ENCODE measurements around the gene CAPN8.

Gene CAPN8

DNA sequence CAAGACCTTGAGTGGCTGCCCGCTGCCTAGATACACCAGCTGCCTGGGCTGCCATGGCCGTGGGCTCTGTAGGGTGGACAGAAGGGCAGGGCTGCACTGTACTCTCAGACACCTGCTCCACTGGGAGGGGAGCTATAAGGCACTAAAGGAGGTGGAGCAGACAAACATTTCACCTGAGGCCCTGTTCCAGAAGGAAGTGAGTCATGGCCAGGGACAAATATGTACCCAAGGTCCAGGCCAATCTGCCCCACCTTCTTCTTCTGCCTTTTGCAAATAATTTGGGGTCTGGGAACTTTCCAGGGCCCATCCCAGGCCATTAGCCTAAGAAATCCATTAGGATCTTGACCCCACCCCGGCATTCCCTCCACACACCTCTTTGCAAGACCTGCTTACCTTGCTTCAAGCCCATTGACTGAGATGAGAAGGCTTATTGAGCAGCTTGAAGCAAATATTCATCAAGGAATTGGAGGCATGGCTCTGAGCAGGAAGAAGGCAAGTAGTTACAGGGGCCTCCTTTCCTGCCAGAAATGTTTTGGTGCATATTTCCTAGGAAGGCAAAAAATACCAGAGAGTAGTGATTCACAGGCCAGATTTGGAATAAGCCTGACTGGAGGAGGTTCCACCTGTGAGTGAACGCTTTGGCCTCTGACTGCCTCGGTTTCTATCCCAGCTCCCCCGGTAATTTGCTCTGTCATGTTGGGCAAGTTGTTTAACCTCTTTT, at the start of gene CAPN8:
Gene CAPN8 (minus strand): TSS at position 110 of the 721 bp plus-strand sequence. CDS start 55 bp downstream, at position 55.
- DNase-seq (ENCODE audit: low read depth in 2 of 2), result no peak

DNA sequence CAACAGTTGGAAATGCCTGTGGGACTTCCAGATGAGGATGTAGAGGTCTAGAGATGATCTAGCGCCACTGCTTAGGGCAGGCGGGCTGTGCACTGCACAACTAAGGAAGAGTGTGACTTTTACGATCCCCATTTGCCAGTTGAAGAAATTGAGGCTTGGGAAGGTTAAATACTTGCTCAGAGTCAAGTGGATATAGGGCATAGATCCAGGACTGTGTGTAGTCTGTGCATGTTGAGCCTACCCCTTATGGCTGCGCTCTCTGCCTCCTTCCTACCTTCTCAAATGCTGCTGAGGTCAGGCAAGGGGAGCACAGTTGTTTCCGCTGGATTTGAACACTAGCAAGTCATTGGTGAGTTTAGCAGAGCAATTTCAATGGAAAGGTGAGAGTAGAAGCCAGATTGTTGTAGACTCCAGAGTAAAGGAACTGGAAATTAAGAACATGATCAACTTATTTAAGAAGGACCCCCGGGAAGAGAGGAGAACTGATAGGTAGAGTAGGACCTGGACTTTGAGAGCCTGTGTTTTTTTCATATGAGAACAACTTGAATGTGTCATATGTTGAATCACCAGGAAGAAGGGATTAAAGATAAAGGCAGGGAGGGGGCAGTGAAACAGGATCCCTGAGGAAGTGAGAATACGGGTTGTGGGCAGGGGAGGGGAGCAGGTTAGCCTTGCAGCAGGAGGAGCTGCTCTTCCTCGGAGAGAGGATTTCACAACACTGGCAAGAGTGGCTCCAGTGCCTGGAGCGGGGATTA, 49.5 kb upstream of the CAPN8 start:
- no peak for DNase-seq (ENCODE audit: low read depth in 2 of 2)

DNA sequence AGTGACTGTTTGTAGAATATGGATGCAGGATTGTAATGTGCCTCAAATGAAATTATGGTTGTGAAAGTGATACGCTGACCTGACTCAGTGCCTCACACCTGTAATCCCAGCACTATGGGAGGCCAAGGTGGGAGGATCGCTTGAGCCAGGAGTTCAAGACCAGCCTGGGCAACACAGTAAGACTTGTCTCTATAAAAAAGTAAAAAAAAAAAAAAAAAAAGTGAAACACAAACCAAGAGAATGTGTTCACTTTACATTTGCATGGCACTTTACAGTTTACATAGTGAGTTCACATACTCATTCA, 48.9 kb upstream of the CAPN8 start:
- no peak for DNase-seq (ENCODE audit: low read depth in 2 of 2)

DNA sequence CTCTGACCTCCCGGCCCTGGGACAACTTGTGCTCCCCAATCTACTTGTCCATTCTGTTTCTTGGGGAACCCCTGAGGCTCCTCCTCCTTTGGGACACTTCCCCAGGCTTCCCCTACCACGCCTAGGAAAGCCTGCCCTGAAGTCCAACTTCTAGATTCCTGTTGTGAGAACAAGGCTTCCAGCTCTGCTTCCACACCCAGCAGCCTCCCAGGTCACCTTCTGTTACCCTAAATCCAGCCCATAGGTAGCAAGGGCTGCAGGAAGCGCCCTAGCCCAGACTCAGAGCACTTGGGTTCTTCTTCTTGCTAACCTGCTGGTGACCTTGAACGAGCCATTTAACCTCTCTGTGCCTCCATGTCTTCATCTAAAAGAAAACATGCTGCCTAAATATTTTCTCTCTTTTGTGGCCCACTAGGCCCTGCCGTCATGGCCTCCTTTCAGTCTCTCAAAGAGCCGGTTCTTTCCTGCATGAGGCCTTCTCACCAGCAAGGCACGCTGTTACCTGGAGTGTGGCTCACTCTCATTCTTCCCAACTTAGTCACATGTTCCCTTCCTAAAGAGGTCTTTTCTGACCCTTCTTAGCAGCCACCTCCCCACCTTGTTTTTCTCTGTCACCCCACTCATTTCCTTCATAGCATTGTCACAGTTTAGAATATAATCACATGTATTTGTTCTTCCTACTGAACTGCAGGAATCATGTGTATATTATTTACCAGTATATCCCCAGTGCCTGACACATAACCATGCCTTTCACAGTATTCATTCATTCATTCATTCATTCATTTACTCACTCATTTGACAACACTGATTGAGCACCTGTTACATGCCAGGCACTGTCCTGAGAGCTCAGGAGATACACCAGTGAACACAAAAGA, 48.3 kb upstream of the CAPN8 start:
- no peak for DNase-seq (ENCODE audit: low read depth in 2 of 2)

DNA sequence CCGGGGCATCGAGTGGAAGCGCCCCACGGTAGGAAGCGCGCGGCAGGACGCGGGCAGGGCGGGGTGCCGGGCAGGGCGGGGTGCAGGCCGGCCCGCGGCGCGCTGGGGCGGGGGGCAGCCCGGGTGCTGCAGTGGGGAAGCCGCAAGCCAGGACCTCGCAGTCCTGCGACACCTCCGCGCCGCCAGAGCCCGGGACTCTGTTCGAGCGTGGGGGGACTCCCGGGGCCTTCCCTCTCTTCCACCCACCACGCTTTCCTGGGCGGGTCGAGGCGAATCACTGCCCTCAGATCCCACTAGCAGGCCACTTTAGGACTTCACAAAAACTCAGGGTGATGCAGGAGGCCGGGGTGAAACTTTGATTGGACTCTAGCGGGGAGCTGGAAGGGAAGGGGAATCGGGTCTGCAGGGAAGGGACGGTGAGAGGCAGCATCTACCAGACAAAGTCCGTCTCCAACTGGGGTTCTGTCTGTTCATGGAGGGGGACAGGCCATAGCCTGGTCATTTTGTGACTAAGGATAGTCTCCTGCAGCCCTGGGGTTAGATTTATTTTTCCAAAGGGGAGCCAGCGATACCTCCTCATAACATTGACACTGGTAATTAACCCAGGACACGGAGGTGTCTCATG, 47.5 kb upstream of the CAPN8 start:
- peak in 1 of 2 donors; percentile 51 for DNase-seq (ENCODE audit: low read depth in 2 of 2)

DNA sequence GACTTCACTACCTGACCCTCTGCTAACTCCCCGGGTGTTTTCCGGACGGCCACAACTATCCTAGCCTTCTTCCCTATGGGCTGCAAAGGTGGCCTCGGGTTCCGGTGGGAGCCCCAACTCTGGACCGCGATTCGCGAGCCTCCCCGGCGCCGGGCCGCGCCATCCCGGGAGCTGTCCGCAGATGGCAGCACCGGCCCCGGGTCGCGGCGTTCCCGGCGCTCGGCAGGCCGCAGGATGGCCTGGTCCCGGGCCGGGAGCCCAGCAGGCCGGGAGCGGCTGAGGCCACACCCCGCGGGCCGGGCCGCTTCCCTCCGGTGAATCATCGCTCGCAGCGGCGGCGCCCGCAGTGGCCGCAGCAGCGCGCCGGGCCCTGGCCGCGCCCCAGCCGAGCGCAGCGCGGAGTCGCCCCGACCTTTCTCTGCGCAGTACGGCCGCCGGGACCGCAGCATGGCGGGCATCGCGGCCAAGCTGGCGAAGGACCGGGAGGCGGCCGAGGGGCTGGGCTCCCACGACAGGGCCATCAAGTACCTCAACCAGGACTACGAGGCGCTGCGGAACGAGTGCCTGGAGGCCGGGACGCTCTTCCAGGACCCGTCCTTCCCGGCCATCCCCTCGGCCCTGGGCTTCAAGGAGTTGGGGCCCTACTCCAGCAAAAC, 46.8 kb upstream of the CAPN8 start, which contains the start of gene CAPN2:
Gene CAPN2 (plus strand): TSS at position 346 of the 656 bp plus-strand sequence. CDS start 102 bp downstream, at position 448.
- peak in 1 of 2 donors; percentile 51 for DNase-seq (ENCODE audit: low read depth in 2 of 2)

DNA sequence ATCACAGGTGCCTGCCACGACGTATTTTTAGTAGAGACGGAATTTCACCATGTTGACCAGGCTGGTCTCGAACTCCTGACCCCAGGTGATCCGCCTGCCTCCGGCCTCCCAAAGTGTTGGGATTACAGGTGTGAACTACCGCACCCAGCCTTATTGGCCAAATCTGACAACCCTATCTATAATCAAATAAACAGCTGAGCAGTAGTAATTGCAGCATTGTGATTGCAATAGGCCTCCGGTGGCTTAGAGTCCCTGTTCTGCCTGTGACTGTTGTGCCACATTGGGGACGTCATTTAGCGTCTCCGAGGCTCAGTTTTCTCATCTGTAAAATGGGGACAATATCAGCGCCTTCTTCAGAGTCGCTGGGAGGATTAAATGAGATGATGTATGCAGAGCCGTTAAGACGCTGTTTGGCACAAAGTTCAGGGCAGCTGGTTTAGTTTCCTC, 46.3 kb upstream of the CAPN8 start:
- no peak for DNase-seq (ENCODE audit: low read depth in 2 of 2)

DNA sequence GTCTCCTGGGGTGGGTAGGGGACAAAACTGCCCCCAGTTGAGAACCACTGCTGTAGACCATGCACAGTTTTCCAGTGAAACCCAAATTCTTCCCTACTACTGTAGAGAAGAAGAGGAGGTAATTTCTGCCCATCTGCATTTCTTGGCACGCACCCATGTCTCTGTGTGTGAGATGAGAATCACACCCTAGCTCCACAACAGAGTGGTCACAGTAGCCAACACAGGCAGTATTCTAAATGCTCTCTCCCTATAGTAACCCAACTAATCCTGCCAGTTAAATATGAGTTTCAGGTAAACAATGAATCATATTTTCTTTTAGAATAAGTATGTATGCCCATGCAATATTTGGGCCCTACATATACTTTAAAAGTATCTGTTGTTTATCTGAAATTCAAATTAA, 45.7 kb upstream of the CAPN8 start:
- DNase-seq (ENCODE audit: low read depth in 2 of 2), result no peak

DNA sequence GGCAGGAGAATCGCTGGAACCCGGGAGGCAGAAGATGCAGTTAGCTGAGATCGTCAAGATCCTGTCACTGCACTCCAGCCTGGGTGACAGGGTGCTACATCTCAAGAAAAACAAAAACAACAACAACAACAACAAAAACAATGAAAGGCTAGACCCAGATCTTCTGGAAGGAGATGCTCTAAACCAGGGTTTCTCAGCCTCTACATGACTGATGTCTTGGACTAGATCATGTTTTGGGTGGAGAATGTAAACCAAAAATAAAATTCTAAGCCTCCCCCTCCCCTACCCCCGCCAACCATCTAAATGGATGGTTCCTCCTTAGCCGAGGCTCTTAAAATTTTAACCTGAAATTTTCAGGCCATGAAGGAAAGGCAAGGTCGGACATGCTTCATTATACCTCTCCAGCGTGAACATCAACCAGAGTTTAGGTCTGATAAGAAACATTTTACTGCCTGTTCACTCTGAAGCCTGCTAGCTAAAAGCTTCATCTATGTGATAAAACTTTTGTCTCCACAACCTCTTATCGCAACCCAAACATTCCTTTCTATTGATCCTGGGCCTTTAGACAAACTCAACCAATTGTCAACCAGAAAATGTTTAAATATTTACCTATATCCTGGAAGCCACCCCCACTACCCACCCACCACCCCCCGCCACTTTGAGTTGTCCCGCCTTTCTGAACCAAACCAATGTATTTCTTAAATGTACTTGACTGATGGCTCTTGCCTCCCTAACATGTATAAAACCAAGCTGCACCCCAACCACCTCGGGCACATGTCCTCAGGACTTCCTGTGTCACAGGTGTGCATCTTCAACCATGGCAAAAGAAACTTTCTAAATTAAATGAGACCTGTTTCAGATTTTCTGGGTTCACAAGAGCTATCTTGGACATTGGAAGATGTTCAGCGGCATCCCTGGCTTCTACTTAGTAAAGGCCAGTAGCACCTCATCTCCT, 45.0 kb upstream of the CAPN8 start:
- no peak for DNase-seq (ENCODE audit: low read depth in 2 of 2)

DNA sequence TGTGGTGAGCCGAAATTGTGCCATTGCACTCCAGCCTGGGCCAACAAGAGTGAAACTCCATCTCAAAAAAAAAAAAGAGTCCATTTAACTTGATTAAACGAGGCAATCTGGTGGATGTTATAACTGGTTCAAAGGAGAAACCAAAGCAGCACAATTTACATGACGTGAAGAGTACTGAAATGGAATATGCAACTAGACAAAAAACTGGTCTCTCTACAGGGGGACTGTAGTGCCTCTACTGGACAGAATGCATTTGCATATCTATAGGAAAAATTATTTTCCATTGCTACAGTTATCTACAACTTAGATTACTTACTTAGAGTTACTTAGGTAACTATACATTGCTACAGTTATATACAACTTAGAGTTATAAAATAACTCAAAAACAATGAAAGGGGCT, 44.1 kb upstream of the CAPN8 start:
- no peak for DNase-seq (ENCODE audit: low read depth in 2 of 2)

DNA sequence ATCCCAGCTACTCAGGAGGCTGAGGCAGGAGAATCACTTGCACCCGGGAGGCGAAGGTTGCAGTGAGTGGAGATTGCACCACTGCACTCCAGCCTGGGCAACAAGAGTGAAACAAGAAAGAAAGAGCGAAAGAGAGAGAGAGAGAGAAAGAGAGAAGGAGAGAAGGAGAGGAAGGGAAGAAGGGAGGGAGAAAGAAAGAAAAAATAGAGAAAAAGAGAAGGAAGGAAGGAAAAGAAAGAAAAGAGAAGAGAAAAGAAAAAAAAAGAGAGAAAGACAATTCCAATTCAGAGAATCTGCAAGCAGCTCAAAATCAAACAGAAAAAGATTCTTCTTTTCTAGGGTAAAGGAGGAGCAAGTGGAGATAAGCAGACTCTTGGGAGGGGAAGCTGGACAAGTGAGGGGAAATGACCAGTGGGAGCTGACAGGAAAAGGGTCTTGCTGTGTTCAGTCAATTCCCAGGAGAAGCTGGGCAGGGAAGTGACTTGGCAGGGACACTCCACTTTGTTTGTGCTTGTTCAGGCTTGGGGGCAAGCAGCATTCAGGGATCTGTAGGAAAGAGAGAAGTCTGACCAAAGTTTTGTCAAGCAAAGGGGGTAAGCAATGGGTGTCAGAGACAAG, 43.3 kb upstream of the CAPN8 start:
- no peak for DNase-seq (ENCODE audit: low read depth in 2 of 2)

DNA sequence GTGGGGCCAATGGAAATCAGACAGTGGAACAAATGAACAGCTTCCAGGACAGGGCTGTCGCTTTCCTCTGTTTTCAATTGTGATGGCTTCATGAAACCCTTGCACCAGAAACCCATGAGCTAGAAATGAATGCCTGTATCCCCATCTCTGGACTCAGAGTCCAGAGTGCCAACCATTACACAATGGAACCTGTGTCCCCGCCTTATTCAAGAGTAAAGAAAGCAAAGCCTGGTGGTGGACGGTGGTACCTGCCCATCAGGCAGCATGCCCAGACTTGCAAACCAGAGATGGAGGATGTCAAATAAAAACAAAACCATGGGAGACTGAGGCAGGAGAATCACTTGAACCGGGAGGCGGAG, 42.5 kb upstream of the CAPN8 start:
- no peak for DNase-seq (ENCODE audit: low read depth in 2 of 2)

DNA sequence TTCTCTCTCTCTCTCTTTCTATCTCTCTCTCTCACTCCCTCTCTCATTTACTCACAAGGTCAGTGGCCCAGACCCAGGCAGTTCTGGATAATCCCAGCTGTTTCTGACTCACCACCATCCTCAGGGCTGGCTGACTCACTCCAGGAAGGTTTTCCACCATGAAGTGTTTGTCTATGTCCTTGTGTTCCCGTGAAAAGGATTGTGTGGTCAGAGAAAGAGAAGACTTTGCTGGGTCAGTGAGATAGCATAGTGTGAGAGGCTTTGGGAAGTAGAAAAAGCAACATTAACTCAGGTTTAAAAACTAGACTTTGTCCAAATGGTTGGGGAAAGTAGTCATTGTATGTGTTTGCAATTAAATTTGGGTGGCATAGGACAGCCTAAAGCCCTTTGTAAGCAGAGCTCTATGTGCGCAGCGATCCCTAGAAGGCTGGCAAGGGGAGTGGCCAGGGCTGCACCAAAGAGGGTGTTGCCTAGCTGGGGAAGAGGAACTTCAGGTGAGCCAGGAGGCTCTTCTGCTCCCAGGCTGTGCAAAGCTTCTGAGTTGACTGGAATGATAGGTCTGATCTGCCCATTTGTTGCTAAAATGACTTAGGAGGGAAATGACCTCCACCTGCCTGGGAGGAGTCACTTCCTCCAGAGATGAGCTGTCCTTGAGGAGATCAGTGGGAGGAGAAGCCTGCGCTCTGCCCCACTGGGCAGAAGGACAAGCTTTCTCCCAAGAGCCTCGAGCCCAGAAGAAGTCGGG, 41.9 kb upstream of the CAPN8 start:
- no peak for DNase-seq (ENCODE audit: low read depth in 2 of 2)

DNA sequence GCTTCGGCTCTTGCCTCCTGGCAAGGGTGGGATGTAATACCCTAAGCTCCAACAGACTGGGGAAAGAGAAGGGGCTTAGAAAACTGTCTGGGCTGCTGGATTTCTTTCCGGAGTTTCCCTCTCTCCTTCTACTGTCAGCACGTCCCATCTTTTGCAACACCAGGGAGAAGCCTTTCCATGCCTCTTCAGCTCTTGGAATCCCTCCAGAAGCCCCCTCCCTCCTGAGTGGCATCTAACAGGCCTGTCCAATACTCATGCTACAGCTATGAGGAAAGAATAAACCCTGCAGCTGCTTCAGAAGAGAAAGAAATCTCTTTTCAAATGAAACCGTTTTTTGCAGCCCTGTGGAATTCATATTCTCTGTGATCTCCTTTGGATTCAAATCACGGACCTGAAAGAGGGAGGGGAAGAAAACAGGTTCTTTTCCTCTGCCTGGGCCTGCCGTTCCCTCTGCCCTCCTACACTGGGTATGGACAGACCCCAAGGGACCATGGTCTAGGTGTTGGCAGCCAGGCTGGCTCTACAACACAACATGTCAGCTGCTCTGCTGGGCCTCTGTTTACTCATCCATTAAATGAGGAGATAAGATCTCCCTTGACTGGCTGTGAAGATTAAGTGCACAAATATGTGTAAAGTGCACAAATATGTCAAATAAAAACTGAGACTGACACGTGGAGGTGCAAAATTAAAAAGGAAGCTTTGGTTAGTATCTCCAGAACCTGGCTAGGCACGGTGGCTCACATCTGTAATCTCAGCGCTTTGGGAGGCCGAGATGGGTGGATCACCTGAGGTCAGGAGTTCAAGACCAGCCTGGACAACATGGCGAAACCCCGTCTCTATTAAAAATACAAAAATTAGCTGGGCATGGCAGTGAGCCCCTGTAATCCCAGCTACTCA, 40.8 kb upstream of the CAPN8 start:
- no peak for DNase-seq (ENCODE audit: low read depth in 2 of 2)

DNA sequence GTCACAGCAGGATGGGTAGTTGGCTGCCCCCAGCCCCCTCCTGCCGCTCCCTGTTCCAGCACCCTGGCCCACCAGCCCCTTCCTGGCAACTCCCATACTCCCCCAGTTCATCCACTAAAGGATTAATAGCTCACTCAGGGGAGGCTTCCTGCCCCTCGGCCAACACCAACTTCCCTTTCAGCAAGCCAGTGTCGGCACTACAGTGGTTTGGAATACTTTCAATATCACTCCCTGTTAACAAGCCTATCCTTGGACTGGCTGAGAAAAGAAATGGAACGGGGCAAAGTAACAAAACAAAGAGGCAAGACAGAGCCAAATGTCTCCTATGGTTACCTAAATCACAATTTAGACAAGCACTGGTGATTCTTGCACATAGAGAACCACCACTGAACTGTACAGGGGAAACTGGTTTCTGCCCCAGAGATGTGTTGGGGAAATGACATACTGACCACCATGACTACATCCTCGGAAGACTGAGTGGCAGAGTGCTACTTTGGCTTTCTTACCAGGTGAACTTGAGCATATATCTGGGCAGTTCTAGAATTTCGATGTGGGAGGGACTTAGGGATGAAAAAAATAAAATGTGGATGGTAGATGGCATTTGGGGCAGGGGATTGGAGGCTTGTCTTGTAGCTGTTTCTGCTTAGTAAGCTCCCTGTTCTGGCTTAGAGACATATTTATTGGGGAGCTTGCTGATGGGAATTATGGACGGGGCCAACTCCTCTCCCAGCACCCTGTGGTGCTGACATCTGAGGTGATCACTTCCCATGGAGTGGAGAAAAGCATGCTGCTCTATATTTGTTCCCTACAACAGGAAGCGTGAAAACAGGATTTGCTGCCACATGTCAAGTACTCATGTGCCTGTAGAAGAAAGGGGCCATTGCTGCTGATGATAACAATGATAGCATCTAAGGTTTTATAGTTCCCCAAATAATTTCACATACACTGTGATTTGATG, 39.7 kb upstream of the CAPN8 start:
- DNase-seq (ENCODE audit: low read depth in 2 of 2), result no peak

DNA sequence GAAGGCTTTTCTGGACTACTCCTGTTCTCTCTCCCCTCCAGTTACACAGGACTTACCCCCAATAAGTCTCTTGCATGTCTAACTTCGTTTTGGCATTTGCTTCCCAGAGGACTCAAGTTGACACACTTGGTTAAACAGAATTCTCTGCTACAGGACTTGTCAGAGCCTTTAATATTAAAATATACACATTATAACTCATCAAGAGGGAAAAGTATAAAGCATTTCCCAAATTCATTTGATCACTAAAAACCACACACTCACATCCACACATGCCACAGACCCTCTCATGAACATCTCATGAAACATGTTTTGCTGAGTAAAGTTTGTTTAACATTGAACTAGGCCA, 38.1 kb upstream of the CAPN8 start:
- DNase-seq (ENCODE audit: low read depth in 2 of 2), result no peak

Measured in stimulated activated CD8-positive, alpha-beta memory T cell treated with anti-CD3 and anti-CD28 coated beads, Interleukin-7, amount 100 ng/mL, for 4 hours (primary cell).